Mucosa of rectum (tissue), 2 donors: Measurements from ENCODE around the gene NCAPD3.
A peak's percentile ranks its signal among the peaks of the same experiment; 100 is the strongest.
"Not testable (repeated sequence)": the region's sequence is repeated elsewhere in the genome, so short reads cannot be mapped to it uniquely, and the experiment has no call there.

ENCODE experiments used
- H3K27ac ChIP-seq, 2 donors: one replicate each; pipeline ENCODE4 v1.7.0; 2013; ENCODE audit warnings: inconsistent platforms in 2 of 2, low read depth in 2 of 2, low read length in 2 of 2
- H3K27me3 ChIP-seq, 2 donors: one replicate each; pipeline ENCODE4 v1.7.0; 2013; ENCODE audit warnings: low read length in 2 of 2; ENCODE audit not compliant: control insufficient read depth in 2 of 2, insufficient read depth in 2 of 2
- H3K36me3 ChIP-seq, 2 donors: one replicate each; pipeline ENCODE4 v1.7.0; 2013; ENCODE audit warnings: low read length in 2 of 2; ENCODE audit not compliant: control insufficient read depth in 2 of 2, insufficient read depth in 2 of 2
- H3K4me1 ChIP-seq, 2 donors: one replicate each; pipeline ENCODE4 v1.7.0; 2013; ENCODE audit warnings: low read length in 2 of 2, mild to moderate bottlenecking in 1 of 2; ENCODE audit not compliant: control insufficient read depth in 2 of 2, insufficient read depth in 2 of 2
- H3K4me3 ChIP-seq, 2 donors: one replicate each; pipeline ENCODE4 v1.7.0; 2013; ENCODE audit warnings: low read length in 2 of 2
- H3K9ac ChIP-seq, 2 donors: one replicate each; pipeline ENCODE4 v1.7.0; 2013; ENCODE audit warnings: low read length in 2 of 2, low read depth in 1 of 2, mild to moderate bottlenecking in 1 of 2
- H3K9me3 ChIP-seq, 2 donors: one replicate each; pipeline ENCODE4 v1.7.0; 2013; ENCODE audit warnings: low read length in 2 of 2; ENCODE audit not compliant: control insufficient read depth in 2 of 2
- donor health status: healthy.
- donor health status: Normal muscosa, but diverticular disease.

Gene NCAPD3

DNA sequence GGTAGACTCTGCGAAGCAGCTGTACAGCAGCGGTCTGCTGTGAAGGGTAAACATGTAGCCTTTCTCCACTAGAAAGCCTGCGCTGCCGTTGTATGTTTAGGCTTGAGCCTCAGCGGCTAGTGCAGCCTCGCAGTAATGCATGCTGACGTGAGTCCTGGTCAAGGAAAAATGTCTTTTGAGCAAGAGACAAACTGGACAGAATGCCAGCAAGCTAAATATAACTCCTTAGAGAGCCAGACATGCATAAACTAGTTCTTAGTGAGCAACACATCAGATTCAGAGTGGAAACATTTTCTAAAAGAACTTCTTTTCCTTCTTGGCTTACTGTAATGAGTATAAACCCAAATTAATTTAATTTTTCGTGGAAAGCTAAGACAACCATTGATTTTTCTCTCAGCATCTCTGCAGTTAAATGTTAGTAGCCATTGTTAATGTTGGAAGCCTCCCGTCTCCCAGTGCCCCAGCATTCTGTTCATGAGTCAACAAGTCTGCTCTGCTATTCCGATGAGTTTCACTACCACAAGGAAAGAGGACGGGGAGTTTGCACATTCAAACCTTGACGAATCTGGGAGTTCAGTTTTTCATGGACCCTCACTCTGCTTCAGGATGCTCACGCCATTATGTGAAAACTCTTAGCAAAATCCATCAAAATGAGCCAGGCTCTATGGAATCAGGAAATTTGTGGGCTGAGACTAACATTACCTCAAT lies 103.5 kb downstream of the NCAPD3 start:
- Histone ChIP-seq H3K9ac (peak overlapping the region in 1 of 2 donors; percentile 37), H3K27ac (peak overlapping the region; percentile 70 to 77), H3K4me1 (no peaks in the 10 kb centered on the region), H3K27me3 (peaks cover 8 to 13% of the 10 kb centered on the region in 2 donors), H3K9me3 (no peaks in the 10 kb centered on the region), H3K4me3 (peak overlapping the region; percentile 37 to 43), H3K36me3 (no peaks in the 10 kb centered on the region)

GRCh38 chr11:134119094-134119493 lies 104.7 kb downstream of the NCAPD3 start:
- Histone ChIP-seq H3K27ac (no peak overlapping the region), H3K4me3 (no peak overlapping the region), H3K27me3 (peaks cover 2 to 8% of the 10 kb centered on the region in 2 donors), H3K9me3 (no peaks in the 10 kb centered on the region), H3K9ac (no peak overlapping the region), H3K36me3 (no peaks in the 10 kb centered on the region), H3K4me1 (no peaks in the 10 kb centered on the region)

- H3K9ac ChIP-seq, result no peak overlapping the region
- H3K36me3 ChIP-seq, result no peaks in the 10 kb centered on the region
- no peak overlapping the region for H3K27ac ChIP-seq
- H3K4me1 ChIP-seq, result no peaks in the 10 kb centered on the region
- peaks cover 0 to 3% of the 10 kb centered on the region in 2 donors for H3K27me3 ChIP-seq
- H3K4me3 ChIP-seq, result no peak overlapping the region
- no peaks in the 10 kb centered on the region for H3K9me3 ChIP-seq
Measured at GRCh38 chr11:134118006-134118405, 105.8 kb downstream of the NCAPD3 start.

DNA sequence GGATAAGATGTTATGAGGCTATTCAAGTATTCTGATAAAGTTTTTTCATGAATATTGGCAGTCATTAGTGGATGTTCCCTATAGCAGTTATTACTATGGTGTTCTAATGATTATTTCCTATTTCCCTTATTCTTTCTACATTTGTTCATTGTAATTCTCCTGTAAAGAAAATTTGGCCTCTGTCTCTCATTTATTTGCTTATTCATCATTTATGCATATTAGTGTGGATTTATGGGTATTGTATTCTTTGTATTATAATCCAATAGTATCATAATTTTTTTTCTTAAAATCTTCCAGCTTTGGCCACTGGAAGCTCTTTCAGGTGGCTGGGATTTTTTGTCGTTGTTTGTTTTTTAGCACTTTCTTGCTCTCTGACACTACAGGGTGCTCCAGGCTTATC lies 107.6 kb downstream of the NCAPD3 start:
- H3K9me3 ChIP-seq, result no peaks in the 10 kb centered on the region
- no peaks in the 10 kb centered on the region for H3K4me1 ChIP-seq
- H3K4me3 ChIP-seq, result no peak overlapping the region
- H3K27me3 ChIP-seq, result peaks cover 0 to 3% of the 10 kb centered on the region in 2 donors
- no peak overlapping the region for H3K9ac ChIP-seq
- no peaks in the 10 kb centered on the region for H3K36me3 ChIP-seq
- no peak overlapping the region for H3K27ac ChIP-seq

- not testable (repeated sequence) for H3K4me3 ChIP-seq
Measured at GRCh38 chr11:134113787-134114186, 110.0 kb downstream of the NCAPD3 start.

DNA sequence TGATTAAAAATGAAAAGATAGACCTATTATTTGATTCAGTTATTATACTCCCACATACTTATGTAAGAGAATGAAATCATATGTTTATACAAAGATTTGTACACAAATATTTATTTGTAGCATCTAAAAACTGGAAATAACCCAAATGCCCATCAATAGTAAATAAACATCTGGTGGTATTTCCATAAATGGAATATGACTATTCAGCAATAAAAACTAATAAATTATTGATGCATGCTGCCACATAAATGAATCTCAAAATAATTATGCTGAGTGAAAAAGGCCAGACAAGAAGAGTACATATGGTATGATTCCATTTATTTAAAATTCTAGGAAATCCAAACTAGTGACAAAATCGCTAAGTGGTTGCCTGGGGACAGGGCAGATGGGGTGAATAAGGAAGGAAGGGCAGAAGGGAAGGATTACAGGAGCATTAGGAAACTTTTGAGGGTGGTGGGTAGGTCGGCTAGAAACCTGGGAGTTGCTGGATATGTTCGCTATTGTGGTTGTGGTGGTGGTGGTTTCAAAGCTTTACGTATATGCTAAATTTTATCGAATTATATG lies 113.4 kb downstream of the NCAPD3 start:
- H3K4me3 ChIP-seq, result no peak overlapping the region
- no peaks in the 10 kb centered on the region for H3K27me3 ChIP-seq
- H3K4me1 ChIP-seq, result no peaks in the 10 kb centered on the region
- H3K9me3 ChIP-seq, result no peaks in the 10 kb centered on the region
- H3K27ac ChIP-seq, result no peak overlapping the region
- H3K9ac ChIP-seq, result no peak overlapping the region
- H3K36me3 ChIP-seq, result no peaks in the 10 kb centered on the region

More at GRCh38 chr11:134113787-134114186, 110.0 kb downstream of the NCAPD3 start:
- not testable (repeated sequence) for H3K27me3 ChIP-seq, H3K27ac ChIP-seq, H3K9me3 ChIP-seq, H3K4me1 ChIP-seq, H3K36me3 ChIP-seq, H3K9ac ChIP-seq
